GM23338 (cell line): ENCODE measurements around the gene CAT.

ENCODE experiments used
- CTCF ChIP-seq, 2 experiments: fragments of 200-600 bp in 1 of 2; sonication (generic) in 1 of 2; conservative IDR thresholded peaks; 2 replicates each; pipeline versions ENCODE4 v1.5.1 to v1.6.1; 2016 to 2017; ENCODE audit warnings: antibody characterized with exemption in 2 of 2, low read depth in 2 of 2, mild to moderate bottlenecking in 2 of 2, moderate library complexity in 1 of 2
- EZH2 ChIP-seq: fragments of 200-600 bp; sonication (generic); IDR thresholded peaks from one replicate; pipeline ENCODE4 v1.8.0; 2017; ENCODE audit warnings: antibody characterized with exemption, mild to moderate bottlenecking, low read depth; ENCODE audit not compliant: unreplicated experiment
- JUNB ChIP-seq: IDR thresholded peaks from one replicate; pipeline ENCODE4 v1.6.1; 2016; ENCODE audit warnings: antibody characterized with exemption; ENCODE audit not compliant: unreplicated experiment
- REST ChIP-seq: IDR thresholded peaks from one replicate; pipeline ENCODE4 v1.6.1; 2018; ENCODE audit warnings: antibody characterized with exemption; ENCODE audit not compliant: unreplicated experiment

GRCh38 chr11:34501500-34501899, 62.8 kb downstream of the CAT start:
- TF ChIP-seq CTCF (conservative IDR thresholded peaks at IDR 0.05; ENCODE audit: low read depth in 2 of 2) (no peak), REST (no peak), EZH2 (no peak), JUNB (no peak)
